ENCODE data around the gene NPIPA2.
"Not testable (repeated sequence)": the region's sequence is repeated elsewhere in the genome, so short reads cannot be mapped to it uniquely, and the experiment has no call there.

The NPIPA2 gene

DNA sequence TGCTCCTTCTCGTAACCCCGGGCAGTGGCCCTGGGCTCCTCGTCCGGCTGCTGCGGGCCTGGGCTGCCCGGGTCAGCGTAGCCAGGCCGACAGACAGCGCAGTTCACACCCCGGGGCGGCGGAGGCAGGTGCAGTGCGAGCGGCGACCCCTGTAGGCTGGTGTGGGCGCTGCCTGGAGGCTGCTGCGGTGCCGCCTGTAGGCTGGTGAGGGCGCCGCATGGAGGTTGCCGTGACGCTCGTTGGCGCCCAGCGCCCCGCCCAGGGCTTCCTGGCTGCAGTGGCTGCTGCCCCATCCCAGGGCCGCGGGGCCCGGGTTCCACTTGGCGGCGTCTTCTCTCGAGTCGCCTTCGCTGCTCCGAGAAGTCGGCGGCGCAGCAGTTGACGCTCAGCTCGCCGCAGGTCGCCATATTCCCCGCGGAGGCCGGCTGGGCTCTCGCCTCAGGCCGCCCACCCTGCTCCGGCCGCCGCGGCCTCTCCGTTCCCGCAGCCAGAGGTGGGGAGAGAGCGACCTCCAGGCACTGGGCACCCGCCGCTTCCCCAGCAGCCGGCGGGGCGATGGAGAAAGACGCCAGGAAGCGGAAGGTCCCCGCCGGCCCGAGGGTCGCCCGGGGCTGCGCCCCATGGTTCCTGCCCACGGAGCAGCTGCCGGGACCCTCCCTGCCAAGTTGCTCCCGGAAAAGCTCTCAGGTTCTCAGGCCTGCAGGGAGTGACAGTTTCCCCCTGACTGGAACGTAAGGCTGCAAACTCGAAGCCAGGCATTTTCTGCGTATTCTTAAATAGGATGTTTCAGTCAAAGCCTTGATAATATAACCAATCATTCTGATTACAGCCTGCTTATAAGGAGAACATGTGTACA lies at the start of gene NPIPA2:
TSS of gene NPIPA2 (plus strand) at position 261 of the 856 bp plus-strand sequence. CDS start 5,533 bp downstream, outside the sequence.
- H3K4me3 ChIP-seq (ENCODE audit: control insufficient read depth, low read depth, low read length) = not testable (repeated sequence)

DNA sequence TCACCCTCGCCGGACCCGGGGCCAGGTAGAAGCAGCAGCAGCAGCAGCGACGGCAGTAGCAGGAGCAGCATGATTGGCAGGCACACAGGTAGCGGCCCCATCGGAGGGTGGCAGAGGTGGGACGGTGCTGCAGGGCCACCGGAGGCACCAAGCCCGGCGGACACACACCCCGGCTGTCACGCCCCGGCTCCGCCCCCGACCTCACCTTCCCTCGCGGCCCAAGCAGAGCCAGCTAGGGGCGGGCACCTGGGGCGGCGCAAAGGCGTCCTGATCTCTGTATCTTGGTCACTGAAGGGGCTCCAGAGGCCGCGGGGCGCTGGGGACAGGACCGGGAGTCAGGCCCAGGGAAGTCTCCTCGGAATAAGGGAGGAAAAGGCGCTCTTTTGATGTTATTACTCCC lies 48.2 kb upstream of the NPIPA2 start, which contains the start of gene PLA2G10:
TSS of gene PLA2G10 (minus strand) at position 180 of the 400 bp plus-strand sequence. CDS start at position 101, 79 bp downstream.
- not testable (repeated sequence) for DNase-seq (ENCODE audit: low read depth); H3K4me3 ChIP-seq (ENCODE audit: control insufficient read depth, low read depth, low read length)

More for the DNA sequence above, at the start of gene NPIPA2:
- DNase-seq (ENCODE audit: low read depth) = not testable (repeated sequence)

DNA sequence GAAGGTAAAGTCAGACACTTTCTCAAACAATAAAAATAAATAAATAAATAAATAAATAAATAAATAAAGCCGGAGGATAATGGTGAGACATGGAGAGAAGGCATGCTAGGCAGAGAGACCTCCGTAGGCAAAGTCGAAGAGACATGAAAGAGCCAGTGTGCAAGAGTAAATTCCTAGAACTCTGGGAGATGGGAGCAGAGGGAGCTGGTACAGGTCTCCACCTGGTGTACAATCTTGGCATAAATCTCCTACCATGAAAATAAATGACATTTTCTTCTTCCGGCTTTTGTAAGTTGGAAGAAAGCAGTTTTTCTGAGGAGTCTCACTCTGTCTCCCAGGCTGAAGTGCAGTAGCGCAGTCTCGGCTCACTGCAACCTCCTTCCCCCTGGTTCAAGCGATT lies 40.5 kb upstream of the NPIPA2 start:
- not testable (repeated sequence) for H3K4me3 ChIP-seq (ENCODE audit: control insufficient read depth, low read depth, low read length); DNase-seq (ENCODE audit: low read depth)

DNA sequence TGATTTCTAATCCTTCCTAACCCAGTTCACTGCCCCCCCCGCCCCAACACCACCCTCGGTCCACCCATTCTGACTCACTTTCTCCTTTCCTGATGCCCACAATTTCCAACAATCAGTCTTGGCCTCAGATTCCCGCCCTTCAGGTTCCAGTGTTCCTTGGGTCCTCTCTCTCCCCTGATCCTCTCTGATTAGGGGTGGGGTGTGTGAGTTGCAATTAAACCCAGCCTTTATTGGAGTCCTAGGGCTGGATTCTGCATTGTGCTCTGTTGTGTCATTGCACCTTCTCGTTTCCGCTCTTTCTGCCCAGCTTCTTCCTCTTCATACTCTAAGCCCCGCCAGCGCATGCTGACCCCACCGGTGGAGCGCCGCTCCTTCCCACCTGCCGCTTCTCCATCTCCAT lies 39.7 kb upstream of the NPIPA2 start:
- DNase-seq (ENCODE audit: low read depth) = not testable (repeated sequence)

DNA sequence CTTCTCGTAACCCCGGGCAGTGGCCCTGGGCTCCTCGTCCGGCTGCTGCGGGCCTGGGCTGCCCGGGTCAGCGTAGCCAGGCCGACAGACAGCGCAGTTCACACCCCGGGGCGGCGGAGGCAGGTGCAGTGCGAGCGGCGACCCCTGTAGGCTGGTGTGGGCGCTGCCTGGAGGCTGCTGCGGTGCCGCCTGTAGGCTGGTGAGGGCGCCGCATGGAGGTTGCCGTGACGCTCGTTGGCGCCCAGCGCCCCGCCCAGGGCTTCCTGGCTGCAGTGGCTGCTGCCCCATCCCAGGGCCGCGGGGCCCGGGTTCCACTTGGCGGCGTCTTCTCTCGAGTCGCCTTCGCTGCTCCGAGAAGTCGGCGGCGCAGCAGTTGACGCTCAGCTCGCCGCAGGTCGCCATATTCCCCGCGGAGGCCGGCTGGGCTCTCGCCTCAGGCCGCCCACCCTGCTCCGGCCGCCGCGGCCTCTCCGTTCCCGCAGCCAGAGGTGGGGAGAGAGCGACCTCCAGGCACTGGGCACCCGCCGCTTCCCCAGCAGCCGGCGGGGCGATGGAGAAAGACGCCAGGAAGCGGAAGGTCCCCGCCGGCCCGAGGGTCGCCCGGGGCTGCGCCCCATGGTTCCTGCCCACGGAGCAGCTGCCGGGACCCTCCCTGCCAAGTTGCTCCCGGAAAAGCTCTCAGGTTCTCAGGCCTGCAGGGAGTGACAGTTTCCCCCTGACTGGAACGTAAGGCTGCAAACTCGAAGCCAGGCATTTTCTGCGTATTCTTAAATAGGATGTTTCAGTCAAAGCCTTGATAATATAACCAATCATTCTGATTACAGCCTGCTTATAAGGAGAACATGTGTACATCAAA lies 38.9 kb upstream of the NPIPA2 start, which contains the start of gene NPIPA3:
TSS of gene NPIPA3 (plus strand) at position 256 of the 856 bp plus-strand sequence. CDS start 5,533 bp downstream, outside the sequence.
- H3K4me3 ChIP-seq (ENCODE audit: control insufficient read depth, low read depth, low read length); DNase-seq (ENCODE audit: low read depth): not testable (repeated sequence)

More for the DNA sequence above, 39.7 kb upstream of the NPIPA2 start:
- H3K4me3 ChIP-seq (ENCODE audit: control insufficient read depth, low read depth, low read length) = not testable (repeated sequence)

DNA sequence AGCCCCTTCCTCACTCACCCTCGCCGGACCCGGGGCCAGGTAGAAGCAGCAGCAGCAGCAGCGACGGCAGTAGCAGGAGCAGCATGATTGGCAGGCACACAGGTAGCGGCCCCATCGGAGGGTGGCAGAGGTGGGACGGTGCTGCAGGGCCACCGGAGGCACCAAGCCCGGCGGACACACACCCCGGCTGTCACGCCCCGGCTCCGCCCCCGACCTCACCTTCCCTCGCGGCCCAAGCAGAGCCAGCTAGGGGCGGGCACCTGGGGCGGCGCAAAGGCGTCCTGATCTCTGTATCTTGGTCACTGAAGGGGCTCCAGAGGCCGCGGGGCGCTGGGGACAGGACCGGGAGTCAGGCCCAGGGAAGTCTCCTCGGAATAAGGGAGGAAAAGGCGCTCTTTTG lies 9.1 kb upstream of the NPIPA2 start:
- not testable (repeated sequence) for DNase-seq (ENCODE audit: low read depth); H3K4me3 ChIP-seq (ENCODE audit: control insufficient read depth, low read depth, low read length)

DNA sequence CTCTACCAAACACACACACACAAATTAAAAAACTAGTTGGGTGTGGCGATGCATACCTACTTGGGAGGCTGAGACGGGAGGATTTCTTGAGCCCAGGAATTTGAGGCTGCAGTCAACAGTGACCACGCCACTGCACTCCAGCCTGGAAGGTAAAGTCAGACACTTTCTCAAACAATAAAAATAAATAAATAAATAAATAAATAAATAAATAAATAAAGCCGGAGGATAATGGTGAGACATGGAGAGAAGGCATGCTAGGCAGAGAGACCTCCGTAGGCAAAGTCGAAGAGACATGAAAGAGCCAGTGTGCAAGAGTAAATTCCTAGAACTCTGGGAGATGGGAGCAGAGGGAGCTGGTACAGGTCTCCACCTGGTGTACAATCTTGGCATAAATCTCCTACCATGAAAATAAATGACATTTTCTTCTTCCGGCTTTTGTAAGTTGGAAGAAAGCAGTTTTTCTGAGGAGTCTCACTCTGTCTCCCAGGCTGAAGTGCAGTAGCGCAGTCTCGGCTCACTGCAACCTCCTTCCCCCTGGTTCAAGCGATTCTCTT lies 1.4 kb upstream of the NPIPA2 start:
- H3K4me3 ChIP-seq (ENCODE audit: control insufficient read depth, low read depth, low read length); DNase-seq (ENCODE audit: low read depth): not testable (repeated sequence)

DNA sequence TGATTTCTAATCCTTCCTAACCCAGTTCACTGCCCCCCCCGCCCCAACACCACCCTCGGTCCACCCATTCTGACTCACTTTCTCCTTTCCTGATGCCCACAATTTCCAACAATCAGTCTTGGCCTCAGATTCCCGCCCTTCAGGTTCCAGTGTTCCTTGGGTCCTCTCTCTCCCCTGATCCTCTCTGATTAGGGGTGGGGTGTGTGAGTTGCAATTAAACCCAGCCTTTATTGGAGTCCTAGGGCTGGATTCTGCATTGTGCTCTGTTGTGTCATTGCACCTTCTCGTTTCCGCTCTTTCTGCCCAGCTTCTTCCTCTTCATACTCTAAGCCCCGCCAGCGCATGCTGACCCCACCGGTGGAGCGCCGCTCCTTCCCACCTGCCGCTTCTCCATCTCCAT lies 539 bp upstream of the NPIPA2 start:
- not testable (repeated sequence) for DNase-seq (ENCODE audit: low read depth); H3K4me3 ChIP-seq (ENCODE audit: control insufficient read depth, low read depth, low read length)

DNA sequence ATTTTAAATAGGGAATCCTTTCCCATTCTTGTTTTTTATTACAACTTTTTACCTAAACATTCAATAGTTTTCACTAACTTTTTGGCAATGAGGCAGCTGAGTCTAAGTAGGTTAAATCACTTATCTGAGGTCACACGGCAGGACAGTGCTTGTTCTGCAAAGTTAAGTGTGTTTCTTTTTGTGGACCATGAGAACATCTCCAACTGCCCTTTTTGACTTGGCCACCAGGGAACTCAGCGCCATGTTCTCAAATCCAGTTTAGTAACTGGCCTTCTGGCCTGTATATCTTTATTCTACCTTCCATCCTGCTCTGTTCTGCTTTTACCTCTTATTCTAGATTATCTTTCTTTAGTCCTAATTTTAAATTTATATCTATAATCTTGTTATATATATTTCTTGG lies 31.3 kb downstream of the NPIPA2 start:
- H3K4me3 ChIP-seq (ENCODE audit: control insufficient read depth, low read depth, low read length); DNase-seq (ENCODE audit: low read depth): not testable (repeated sequence)

DNA sequence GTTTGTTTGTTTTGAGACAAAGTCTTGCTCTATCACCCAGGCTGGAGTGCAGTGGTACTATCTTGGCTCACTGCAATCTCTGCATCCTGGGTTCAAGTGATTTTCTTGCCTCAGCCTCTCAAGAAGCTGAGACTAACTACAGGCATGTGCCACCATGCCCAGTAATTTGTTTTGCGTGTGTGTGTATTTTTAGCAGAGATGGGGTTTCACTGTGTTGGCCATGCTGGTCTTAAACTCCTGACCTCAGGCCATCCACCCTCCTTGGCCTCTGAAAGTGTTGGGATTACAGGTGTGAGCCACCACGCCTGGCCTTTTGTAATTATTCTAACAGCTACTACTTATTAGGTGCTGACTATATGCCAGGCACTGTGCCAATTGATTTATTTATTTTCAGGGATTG lies 33.3 kb downstream of the NPIPA2 start:
- not testable (repeated sequence) for H3K4me3 ChIP-seq (ENCODE audit: control insufficient read depth, low read depth, low read length); DNase-seq (ENCODE audit: low read depth)

DNA sequence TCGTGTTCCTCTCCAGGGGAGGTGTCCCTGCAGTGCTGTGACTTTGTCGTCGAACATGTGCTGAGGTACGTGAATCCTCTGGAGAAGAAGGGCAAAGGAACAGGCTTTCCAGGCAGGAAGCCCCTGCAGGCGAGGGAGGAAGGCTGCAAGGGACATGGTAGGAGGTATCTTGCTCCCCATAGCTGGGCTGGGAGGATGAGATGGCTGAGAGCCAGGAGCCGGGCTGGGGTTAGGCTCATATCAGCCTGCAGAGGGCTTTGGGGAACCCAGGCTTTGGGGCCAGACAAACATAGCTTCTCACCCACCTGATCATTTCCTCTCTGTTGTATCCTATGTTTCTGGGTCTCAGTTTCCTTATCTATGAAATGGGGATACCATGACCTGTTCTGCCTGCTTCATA lies 34.4 kb downstream of the NPIPA2 start:
- DNase-seq (ENCODE audit: low read depth) = not testable (repeated sequence)

DNA sequence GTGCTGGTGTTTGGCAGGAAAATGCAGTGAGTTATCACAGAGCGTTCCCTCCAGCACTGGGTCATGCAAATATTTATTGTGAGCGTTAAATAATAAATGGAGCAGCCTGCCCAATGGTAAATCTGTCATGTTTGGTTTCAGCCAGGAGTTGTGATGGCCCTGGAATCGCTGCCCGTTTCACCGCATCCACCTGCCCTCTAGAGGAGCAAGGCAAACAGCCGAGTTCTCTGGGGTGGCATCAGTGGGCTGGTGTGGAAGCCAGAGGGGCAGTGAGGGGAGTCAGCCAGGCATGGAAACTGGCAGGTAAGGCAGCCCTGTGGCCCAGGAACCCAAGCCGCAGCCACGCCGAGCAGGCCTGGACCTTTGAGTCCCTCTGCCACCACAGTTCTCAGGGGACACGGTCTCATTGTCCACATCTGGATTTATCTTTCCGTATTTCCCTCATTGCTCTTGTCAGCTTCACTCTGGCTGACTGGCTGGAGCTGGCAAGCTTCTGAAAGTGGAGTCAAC lies 37.1 kb downstream of the NPIPA2 start:
- H3K4me3 ChIP-seq (ENCODE audit: control insufficient read depth, low read depth, low read length); DNase-seq (ENCODE audit: low read depth): not testable (repeated sequence)

More for the DNA sequence above, 34.4 kb downstream of the NPIPA2 start:
- not testable (repeated sequence) for H3K4me3 ChIP-seq (ENCODE audit: control insufficient read depth, low read depth, low read length)

DNA sequence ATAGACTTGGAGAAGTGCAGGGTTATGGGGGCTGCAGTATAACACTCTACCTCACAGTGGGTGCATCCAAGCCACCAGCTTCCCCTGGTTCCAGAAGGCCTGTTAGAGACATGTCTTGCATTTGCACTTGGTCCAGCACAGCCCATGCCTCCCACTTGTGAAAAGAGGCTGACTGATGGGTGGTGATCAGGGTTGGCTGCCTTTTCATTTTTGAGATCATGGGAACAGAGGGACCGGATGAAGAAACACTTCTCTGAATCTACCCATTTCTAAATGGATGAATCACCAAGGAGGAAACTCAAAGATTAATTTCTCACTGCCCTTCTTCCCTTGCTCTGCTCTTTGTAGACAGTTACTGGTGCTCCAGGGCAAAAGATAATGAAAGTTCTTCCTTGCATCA lies 43.8 kb downstream of the NPIPA2 start:
- DNase-seq (ENCODE audit: low read depth); H3K4me3 ChIP-seq (ENCODE audit: control insufficient read depth, low read depth, low read length): not testable (repeated sequence)

DNA sequence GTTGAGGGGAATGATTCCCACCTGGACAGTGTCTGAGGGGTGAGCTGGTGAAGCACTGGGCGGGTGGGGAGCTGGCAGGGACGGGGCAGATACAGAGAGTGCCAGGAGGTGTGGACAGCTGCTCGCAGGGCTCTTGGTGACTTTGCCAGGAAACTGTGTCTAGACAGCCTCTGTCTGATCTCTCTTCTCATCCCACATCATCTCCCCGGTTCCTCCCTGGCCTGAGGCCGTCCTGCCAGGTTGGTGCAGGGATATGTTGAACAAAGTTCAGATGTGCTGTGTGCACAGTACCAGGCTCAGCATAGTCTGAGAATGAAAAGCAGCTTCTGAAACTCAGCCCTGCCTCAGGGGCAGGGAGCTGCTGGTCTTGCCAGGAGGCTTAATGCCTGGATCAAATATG lies 47.2 kb downstream of the NPIPA2 start:
- DNase-seq (ENCODE audit: low read depth) = not testable (repeated sequence)

DNA sequence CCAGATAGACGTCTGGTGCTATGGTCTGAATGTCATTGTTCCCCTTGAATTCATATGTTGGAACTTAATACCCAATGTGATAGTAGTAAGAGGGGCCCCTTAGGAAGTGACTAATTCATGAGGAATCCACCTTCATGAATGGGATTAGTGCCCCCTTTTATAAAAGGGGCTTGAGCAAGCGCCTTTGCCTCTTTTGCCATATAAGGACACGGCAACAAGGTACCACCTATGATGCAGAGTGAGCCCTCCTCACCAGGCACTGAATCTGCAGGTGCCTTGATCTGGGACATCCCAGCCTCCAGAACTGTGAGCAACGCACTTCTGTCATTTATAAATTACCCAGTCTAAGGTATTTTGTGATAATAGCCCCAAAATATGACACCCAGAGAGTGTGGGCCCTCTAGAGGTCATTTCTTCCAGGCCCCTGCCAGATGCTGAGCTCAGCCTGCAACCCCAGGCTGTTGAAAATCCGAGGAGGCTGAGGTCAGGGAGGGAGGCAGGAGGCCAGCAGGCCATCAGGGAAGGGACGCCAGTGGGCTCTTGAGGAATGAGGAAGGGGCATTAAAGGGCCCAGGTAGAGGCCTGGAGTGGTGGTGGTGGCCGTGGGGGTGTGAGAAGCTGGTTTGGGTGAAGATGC lies 48.1 kb downstream of the NPIPA2 start:
- H3K4me3 ChIP-seq (ENCODE audit: control insufficient read depth, low read depth, low read length); DNase-seq (ENCODE audit: low read depth): not testable (repeated sequence)

More for the DNA sequence above, 47.2 kb downstream of the NPIPA2 start:
- H3K4me3 ChIP-seq (ENCODE audit: control insufficient read depth, low read depth, low read length) = not testable (repeated sequence)

DNA sequence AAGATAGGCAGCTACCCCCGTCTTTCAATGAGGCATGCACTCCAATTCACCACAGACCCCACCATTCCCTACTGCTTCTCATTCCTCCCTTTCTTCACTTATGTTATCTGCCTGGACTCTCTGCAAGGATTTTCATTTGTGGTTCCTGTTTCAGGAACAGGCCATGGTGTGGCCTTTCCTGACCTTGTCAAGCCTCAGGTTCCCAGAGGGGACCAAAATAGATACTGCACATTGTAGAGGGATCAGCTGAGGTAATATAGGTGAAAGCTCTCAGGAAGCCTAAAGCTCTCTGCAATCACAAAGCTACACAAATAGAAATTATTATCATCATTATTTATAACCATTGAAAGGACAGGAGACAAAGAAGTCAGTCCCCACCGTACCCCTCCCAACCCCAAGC lies 50.6 kb downstream of the NPIPA2 start:
- not testable (repeated sequence) for H3K4me3 ChIP-seq (ENCODE audit: control insufficient read depth, low read depth, low read length); DNase-seq (ENCODE audit: low read depth)

DNA sequence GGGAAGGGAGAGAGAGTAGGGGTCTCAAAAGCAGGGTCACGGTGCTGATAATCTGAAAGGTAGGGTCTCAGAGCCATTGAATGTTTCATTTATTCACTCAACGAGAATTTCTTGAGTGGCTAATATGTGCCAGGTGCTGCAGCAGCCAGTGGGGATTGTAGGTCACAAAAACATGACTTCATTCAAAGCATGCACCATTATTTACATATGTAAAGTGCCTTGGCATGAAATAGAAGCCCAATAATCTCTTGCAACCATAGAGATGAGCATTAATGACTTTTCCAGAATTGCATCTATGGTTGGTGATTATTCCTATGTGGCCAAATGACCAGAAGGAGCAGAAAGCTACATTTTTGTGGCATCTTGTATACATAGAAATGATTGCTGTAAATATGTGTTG lies 55.2 kb downstream of the NPIPA2 start:
- not testable (repeated sequence) for H3K4me3 ChIP-seq (ENCODE audit: control insufficient read depth, low read depth, low read length); DNase-seq (ENCODE audit: low read depth)

DNA sequence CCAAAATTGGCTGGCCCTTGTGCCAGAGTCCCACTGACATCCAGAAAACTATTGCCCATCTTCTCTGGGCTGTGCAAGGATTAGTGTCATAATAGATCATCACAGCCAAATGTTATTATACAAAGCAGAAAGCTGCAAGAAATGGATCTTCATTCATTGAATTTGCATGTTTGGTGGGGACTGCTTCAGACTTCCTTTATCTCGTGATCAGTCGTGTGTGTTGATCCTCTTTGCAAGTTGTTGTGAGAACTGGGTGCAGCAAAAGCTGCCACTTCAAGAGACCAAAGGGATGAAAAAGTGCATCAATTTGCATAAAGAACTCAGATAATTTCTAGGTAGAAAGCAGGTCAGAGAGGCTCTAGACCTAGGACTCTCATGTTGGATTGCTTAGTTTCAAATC lies 61.2 kb downstream of the NPIPA2 start:
- not testable (repeated sequence) for DNase-seq (ENCODE audit: low read depth); H3K4me3 ChIP-seq (ENCODE audit: control insufficient read depth, low read depth, low read length)

Data from fibroblast of mammary gland (primary cell).